Subcutaneous abdominal adipose tissue (tissue), 5 donors: ENCODE measurements around the gene LYPD6B.

Experiments used
- H3K27ac ChIP-seq: one replicate; pipeline ENCODE4 v1.7.0; 2013; ENCODE audit warnings: low read depth, mild to moderate bottlenecking, inconsistent platforms, low read length, moderate library complexity
- H3K27me3 ChIP-seq, 5 donors: one replicate each; pipeline ENCODE4 v1.7.0; 2013; ENCODE audit warnings: low read length in 5 of 5, inconsistent platforms in 1 of 5; ENCODE audit not compliant: control insufficient read depth in 5 of 5, insufficient read depth in 4 of 5
- H3K36me3 ChIP-seq, 5 donors: one replicate each; pipeline ENCODE4 v1.7.0; 2013; ENCODE audit warnings: low read length in 5 of 5; ENCODE audit not compliant: control insufficient read depth in 5 of 5, insufficient read depth in 5 of 5
- H3K4me1 ChIP-seq, 5 donors: one replicate each; pipeline ENCODE4 v1.7.0; 2013; ENCODE audit warnings: low read length in 5 of 5, mild to moderate bottlenecking in 3 of 5, moderate library complexity in 1 of 5; ENCODE audit not compliant: control insufficient read depth in 5 of 5, insufficient read depth in 5 of 5
- H3K4me3 ChIP-seq, 5 donors: one replicate each; pipeline ENCODE4 v1.7.0; 2013; ENCODE audit warnings: low read length in 5 of 5, low read depth in 1 of 5
- H3K9ac ChIP-seq, 5 donors: one replicate each; pipeline ENCODE4 v1.7.0; 2013; ENCODE audit warnings: low read length in 5 of 5, mild to moderate bottlenecking in 4 of 5, moderate library complexity in 3 of 5
- H3K9me3 ChIP-seq, 5 donors: one replicate each; pipeline ENCODE4 v1.7.0; 2013; ENCODE audit warnings: low read length in 5 of 5; ENCODE audit not compliant: control insufficient read depth in 5 of 5
- donor health status: healthy.
- donor health status: healthy.
- donor health status: healthy.
- donor health status: healthy.
- donor health status: healthy.

LYPD6B gene

DNA sequence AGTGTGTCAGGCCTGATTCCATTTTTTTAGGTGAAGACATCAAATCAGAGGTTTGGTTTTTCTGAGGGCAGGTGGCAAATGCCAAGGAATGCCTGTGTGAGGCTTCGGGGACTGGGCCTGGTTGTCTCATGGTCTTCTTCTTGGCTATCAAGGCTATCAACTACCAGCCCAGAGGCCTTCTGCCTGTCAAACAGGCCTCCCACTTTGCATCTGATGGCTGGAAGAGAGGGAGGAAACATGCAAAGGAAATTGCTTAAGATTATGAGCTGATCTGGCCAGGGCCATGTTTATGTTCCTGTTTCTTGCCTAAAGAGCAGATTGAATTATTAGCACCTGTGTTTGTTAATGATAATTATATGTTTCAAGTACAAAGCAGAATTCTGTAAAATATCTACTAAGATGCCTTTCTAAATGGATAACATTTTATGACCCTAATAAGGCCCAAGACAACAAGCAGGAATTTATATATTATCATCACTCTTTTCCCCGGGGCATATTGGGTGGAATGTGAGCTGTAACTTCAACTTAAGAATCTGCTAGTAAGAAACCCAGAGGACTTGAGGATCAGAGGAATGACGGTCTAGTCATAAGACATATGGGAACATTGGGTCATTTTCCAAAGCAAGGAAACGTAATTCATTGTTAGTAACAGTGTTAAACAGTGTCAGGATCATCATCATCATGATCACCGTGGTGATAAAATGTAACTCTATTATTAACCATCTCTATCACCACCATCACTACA, 123.2 kb downstream of the LYPD6B start:
- Histone ChIP-seq H3K4me1 (no peaks in the 10 kb centered on the region), H3K9me3 (peaks cover 0 to 5% (median 0%) of the 10 kb centered on the region in 5 donors), H3K36me3 (no peaks in the 10 kb centered on the region), H3K9ac (no peak overlapping the region), H3K27ac (no peak overlapping the region), H3K4me3 (no peak overlapping the region), H3K27me3 (no peaks in the 10 kb centered on the region)

GRCh38 chr2:149164296-149164695, 125.8 kb downstream of the LYPD6B start:
- Histone ChIP-seq H3K27me3 (no peaks in the 10 kb centered on the region), H3K4me1 (no peaks in the 10 kb centered on the region), H3K4me3 (no peak overlapping the region), H3K27ac (no peak overlapping the region), H3K36me3 (no peaks in the 10 kb centered on the region), H3K9ac (no peak overlapping the region), H3K9me3 (peaks cover 0 to 5% (median 0%) of the 10 kb centered on the region in 5 donors)

DNA sequence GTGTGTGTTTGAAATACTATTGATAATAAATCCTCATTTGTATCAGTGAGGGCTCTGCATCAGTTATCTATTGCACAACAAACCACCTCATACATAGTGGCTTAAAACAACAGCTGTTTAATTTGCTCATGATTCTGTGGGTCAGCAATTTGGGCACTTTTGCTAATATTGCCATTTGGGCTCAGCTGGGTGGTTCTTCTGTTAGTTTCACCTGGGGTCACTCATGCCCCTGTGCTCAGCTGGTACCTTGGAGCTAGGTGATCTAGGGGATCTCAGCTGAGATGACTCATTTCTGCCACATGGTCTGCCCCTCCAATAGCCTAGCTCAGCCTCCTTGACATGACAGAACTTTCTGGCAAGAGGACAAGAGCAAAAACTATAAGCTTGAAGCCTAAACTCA, 126.3 kb downstream of the LYPD6B start:
- Histone ChIP-seq H3K27ac (no peak overlapping the region), H3K4me1 (no peaks in the 10 kb centered on the region), H3K36me3 (no peaks in the 10 kb centered on the region), H3K9ac (no peak overlapping the region), H3K9me3 (peaks cover 0 to 5% (median 0%) of the 10 kb centered on the region in 5 donors), H3K4me3 (no peak overlapping the region), H3K27me3 (no peaks in the 10 kb centered on the region)

GRCh38 chr2:149167001-149167780, 128.7 kb downstream of the LYPD6B start:
- no peaks in the 10 kb centered on the region for H3K4me1 ChIP-seq
- no peak overlapping the region for H3K4me3 ChIP-seq
- H3K36me3 ChIP-seq, result no peaks in the 10 kb centered on the region
- no peak overlapping the region for H3K27ac ChIP-seq
- H3K9me3 ChIP-seq, result peaks cover 0 to 5% (median under 1%) of the 10 kb centered on the region in 5 donors
- no peak overlapping the region for H3K9ac ChIP-seq
- H3K27me3 ChIP-seq, result no peaks in the 10 kb centered on the region

DNA sequence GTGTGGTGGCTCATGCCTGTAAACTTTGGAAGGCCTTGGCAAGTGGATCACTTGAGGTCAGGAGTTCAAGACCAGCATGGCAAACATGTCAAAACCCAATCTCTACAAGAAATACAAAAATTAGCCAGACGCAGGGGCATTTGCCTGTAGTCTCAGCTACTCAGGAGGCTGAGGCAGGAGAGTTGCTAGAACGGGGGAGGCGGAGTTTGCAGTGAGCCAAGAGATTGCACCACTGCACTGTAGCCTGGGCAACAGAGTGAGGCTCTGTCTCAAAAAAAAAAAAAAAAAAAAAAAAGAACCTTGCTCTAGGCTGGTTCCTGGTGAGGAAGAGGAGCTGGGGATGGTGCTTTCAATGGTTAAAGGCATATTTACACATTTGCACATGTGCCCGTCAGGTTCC, 129.4 kb downstream of the LYPD6B start:
- no peak overlapping the region for H3K9ac ChIP-seq
- no peak overlapping the region for H3K4me3 ChIP-seq
- no peak overlapping the region for H3K27ac ChIP-seq
- H3K36me3 ChIP-seq, result no peaks in the 10 kb centered on the region
- H3K4me1 ChIP-seq, result no peaks in the 10 kb centered on the region
- H3K9me3 ChIP-seq, result peaks cover 0 to 7% (median 4%) of the 10 kb centered on the region in 5 donors
- H3K27me3 ChIP-seq, result no peaks in the 10 kb centered on the region

DNA sequence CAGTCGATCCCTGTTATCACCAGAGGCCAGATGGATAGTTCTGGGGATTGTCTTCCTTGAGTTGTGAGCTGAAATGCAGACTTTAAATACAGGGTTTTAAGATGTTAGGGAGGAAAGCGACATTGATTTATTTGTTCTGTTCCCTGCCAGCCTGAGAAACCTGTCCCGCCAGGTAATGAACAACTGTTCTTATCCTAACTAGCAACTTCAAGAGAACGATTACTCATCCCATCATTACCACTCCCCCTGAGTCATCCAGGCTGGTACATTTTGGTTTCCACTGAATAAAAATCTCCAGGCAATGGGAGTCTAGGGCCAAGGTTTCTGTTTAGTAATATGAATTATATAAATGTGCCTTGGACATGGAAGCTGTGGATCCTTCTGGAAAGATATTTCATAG, 131.2 kb downstream of the LYPD6B start:
- Histone ChIP-seq H3K27me3 (no peaks in the 10 kb centered on the region), H3K9me3 (peaks cover 0 to 7% (median 0%) of the 10 kb centered on the region in 5 donors), H3K4me1 (no peaks in the 10 kb centered on the region), H3K27ac (no peak overlapping the region), H3K4me3 (no peak overlapping the region), H3K9ac (no peak overlapping the region), H3K36me3 (no peaks in the 10 kb centered on the region)

- no peaks in the 10 kb centered on the region for H3K27me3 ChIP-seq
- no peak overlapping the region for H3K9ac ChIP-seq
- no peaks in the 10 kb centered on the region for H3K4me1 ChIP-seq
- no peaks in the 10 kb centered on the region for H3K36me3 ChIP-seq
- no peak overlapping the region for H3K4me3 ChIP-seq
- no peak overlapping the region for H3K27ac ChIP-seq
- H3K9me3 ChIP-seq, result peaks cover 0 to 7% (median 0%) of the 10 kb centered on the region in 5 donors
Measured at GRCh38 chr2:149170156-149170555, 131.7 kb downstream of the LYPD6B start.

GRCh38 chr2:149170911-149171310, 132.4 kb downstream of the LYPD6B start:
- Histone ChIP-seq H3K4me1 (no peaks in the 10 kb centered on the region), H3K9me3 (peaks cover 0 to 7% (median 0%) of the 10 kb centered on the region in 5 donors), H3K36me3 (no peaks in the 10 kb centered on the region), H3K27me3 (no peaks in the 10 kb centered on the region), H3K9ac (no peak overlapping the region), H3K4me3 (no peak overlapping the region), H3K27ac (no peak overlapping the region)

DNA sequence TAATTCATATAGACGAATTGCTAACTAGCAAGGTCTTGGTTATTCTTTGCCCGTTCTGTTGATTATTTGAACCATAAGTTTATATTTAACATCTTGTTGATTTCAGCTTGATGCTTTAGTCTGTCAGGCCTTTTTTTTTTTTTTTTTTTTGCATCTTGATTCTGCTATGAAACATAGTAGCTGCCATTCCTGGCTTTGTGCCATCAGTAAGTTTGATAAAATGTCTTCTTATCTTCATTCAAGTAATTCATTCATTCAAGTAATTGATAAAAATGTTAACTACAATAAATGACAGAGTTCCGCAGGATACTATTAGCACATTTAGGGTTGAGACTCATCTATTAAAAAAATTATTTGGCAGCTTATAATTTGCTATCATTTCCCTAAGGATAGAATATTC, 134.7 kb downstream of the LYPD6B start:
- H3K9ac ChIP-seq, result no peak overlapping the region
- no peak overlapping the region for H3K27ac ChIP-seq
- H3K9me3 ChIP-seq, result peaks cover 0 to 7% (median 0%) of the 10 kb centered on the region in 5 donors
- H3K4me1 ChIP-seq, result no peaks in the 10 kb centered on the region
- no peak overlapping the region for H3K4me3 ChIP-seq
- no peaks in the 10 kb centered on the region for H3K36me3 ChIP-seq
- no peaks in the 10 kb centered on the region for H3K27me3 ChIP-seq

GRCh38 chr2:149175956-149176355, 137.5 kb downstream of the LYPD6B start:
- Histone ChIP-seq H3K27ac (no peak overlapping the region), H3K27me3 (no peaks in the 10 kb centered on the region), H3K4me3 (no peak overlapping the region), H3K4me1 (peaks cover 0 to 3% (median 0%) of the 10 kb centered on the region in 5 donors), H3K9me3 (peaks cover 0 to 7% (median 0%) of the 10 kb centered on the region in 5 donors), H3K9ac (no peak overlapping the region), H3K36me3 (no peaks in the 10 kb centered on the region)
